WI38 (cell line): ENCODE measurements around the gene ID3.

Experiments
- H3K4me3 ChIP-seq: 2 replicates; pipeline ENCODE4 v1.5.1; 2011; ENCODE audit warnings: low read depth, mild to moderate bottlenecking, control low read depth, low read length
- TF ChIP-seq, protein P1 (sequence below): IDR thresholded peaks from 2 replicates; pipeline ENCODE4 v1.5.1; 2012; ENCODE audit warnings: low read depth, mild to moderate bottlenecking, control low read depth, low read length

The ID3 gene

GRCh38 chr1:23517581-23517980 lies 41.7 kb downstream of the ID3 start:
- no peak overlapping the region for H3K4me3 ChIP-seq
- TF ChIP-seq, protein P1, sequence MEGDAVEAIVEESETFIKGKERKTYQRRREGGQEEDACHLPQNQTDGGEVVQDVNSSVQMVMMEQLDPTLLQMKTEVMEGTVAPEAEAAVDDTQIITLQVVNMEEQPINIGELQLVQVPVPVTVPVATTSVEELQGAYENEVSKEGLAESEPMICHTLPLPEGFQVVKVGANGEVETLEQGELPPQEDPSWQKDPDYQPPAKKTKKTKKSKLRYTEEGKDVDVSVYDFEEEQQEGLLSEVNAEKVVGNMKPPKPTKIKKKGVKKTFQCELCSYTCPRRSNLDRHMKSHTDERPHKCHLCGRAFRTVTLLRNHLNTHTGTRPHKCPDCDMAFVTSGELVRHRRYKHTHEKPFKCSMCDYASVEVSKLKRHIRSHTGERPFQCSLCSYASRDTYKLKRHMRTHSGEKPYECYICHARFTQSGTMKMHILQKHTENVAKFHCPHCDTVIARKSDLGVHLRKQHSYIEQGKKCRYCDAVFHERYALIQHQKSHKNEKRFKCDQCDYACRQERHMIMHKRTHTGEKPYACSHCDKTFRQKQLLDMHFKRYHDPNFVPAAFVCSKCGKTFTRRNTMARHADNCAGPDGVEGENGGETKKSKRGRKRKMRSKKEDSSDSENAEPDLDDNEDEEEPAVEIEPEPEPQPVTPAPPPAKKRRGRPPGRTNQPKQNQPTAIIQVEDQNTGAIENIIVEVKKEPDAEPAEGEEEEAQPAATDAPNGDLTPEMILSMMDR, result no peak

- no peak overlapping the region for H3K4me3 ChIP-seq
- TF ChIP-seq, protein P1, result no peak
Observed at GRCh38 chr1:23515905-23516304, 43.4 kb downstream of the ID3 start.

GRCh38 chr1:23514111-23514679 lies 45.1 kb downstream of the ID3 start:
- no peak overlapping the region for H3K4me3 ChIP-seq
- TF ChIP-seq, protein P1, result no peak

GRCh38 chr1:23509896-23510295 lies 49.4 kb downstream of the ID3 start:
- no peak overlapping the region for H3K4me3 ChIP-seq
- TF ChIP-seq, protein P1, result no peak
